Upper lobe of right lung (tissue), 1 donor: ENCODE data around the gene CEMIP2. TPM values are rescaled to one million over a fixed set of nuclear protein-coding genes. Genes with fewer than 3 reads are reported as not detected.

Experiments used
- ATAC-seq: fragments of 200-7000 bp; cut with Tn5 transposase; one replicate; pipeline ENCODE4 v1.9.1; 2020; ENCODE audit warnings: mild to moderate bottlenecking, moderate library complexity
- DNase-seq: peaks from one replicate; pipeline ENCODE4 v3.0.0-alpha.2; 2020
- H3K27ac ChIP-seq: fragments of 200-600 bp; one replicate; pipeline ENCODE4 v1.8.0; 2022
- H3K27me3 ChIP-seq: fragments of 200-600 bp; one replicate; pipeline ENCODE4 v1.8.0; 2022; ENCODE audit warnings: mild to moderate bottlenecking
- H3K36me3 ChIP-seq: fragments of 200-600 bp; one replicate; pipeline ENCODE4 v1.8.0; 2022
- H3K4me1 ChIP-seq: fragments of 200-600 bp; one replicate; pipeline ENCODE4 v1.8.0; 2022
- H3K4me3 ChIP-seq: fragments of 200-600 bp; one replicate; pipeline ENCODE4 v1.8.0; 2022; ENCODE audit warnings: mild to moderate bottlenecking
- H3K9me3 ChIP-seq: fragments of 200-600 bp; one replicate; pipeline ENCODE4 v1.8.0; 2022
- CTCF ChIP-seq: fragments of 200-600 bp; IDR thresholded peaks from one replicate; pipeline ENCODE4 v1.8.0; 2022; ENCODE audit warnings: antibody characterized with exemption
- intact Hi-C: fragments of 100-400 bp; cut with DNase I; formaldehyde crosslinking; loops from one replicate; pipeline ENCODE4 v1.11.0; 2022
- total RNA-seq: library from RNA; stranded (reverse); fragmentation: NEBNext Ultra II Directional; extraction: Animal tissue kit (Norgen Biotek cat#: 25700); gene quantifications from one replicate; pipeline ENCODE4 v1.2.1, GENCODE V29; 2021
- donor health status: DM: no; HTN: yes; CAD: no; lungs with severe emphysema.

The CEMIP2 gene
- total RNA-seq, 1 donor from 2014 or later = 219 TPM

- no peak overlapping the region for H3K27ac ChIP-seq
- H3K4me3 ChIP-seq = no peak overlapping the region
- no peaks in the 10 kb centered on the region for H3K4me1 ChIP-seq
- no peaks in the 10 kb centered on the region for H3K36me3 ChIP-seq
- intact Hi-C loops = no loop called here
- no peaks in the 10 kb centered on the region for H3K9me3 ChIP-seq
- DNase-seq (no peak), ATAC-seq (no peak)
- H3K27me3 ChIP-seq = no peaks in the 10 kb centered on the region
- TF ChIP-seq CTCF = no peak
Measured at GRCh38 chr9:71670121-71670520, 98.2 kb downstream of the CEMIP2 start.

DNA sequence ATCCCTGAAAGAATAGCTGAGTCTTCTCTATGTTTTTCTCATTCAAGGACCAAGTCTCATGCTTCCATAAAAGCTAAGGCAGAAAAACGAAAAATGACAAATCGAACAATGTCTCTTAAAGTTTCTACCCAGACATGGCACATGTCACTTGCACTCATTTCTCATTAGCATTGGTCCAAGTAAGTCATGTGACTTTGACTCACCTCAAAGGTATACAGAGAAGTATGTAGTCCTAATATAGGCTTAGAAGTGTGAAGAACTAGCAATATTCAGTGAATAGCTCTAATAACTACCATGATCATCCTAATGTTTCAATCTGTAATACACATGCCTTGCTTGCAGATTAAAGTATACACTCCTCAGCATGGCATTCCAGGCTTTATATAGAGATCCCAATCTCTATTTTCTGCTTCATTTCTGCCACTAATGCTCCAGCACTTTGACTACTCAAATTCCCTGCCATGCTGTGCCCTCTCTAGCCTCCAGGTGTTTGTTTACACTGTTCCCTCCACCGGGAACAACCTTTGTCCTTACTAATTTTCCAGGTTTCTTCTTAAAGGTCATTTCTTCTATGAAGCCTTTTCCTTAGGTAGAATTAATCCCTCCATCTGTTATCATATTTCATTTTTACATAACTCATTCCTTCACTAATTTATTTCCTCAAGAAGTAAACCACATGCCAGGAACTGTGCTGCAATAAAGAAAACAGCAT lies 98.9 kb downstream of the CEMIP2 start:
- Histone ChIP-seq H3K27me3 (no peaks in the 10 kb centered on the region), H3K4me3 (no peak overlapping the region), H3K4me1 (peaks cover 3% of the 10 kb centered on the region), H3K27ac (no peak overlapping the region), H3K36me3 (no peaks in the 10 kb centered on the region), H3K9me3 (no peaks in the 10 kb centered on the region)
- intact Hi-C loops = no loop called here
- TF ChIP-seq CTCF = no peak
- DNase-seq (no peak), ATAC-seq (no peak)

- no peak for TF ChIP-seq CTCF
- H3K4me1 ChIP-seq = peaks cover 5% of the 10 kb centered on the region
Measured at GRCh38 chr9:71668717-71669116, 99.6 kb downstream of the CEMIP2 start.

DNA sequence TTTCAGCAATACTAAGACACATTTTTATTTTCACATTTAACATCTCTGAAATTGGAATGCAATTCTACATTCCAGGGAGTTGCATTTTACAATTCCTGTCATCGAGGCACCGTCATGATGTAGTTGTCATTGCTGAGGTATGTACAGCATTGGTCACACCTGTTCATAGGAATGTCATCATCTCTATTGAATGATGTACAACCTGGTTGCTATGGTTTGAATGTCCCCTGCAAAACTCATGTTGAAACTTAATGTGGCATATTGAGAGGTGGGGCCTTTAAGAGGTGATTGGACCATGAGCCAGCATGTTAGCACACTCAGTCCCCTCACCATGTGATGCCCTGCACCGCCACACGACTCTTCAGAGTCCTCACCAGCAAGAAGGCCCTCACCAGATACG lies 103.1 kb downstream of the CEMIP2 start:
- Histone ChIP-seq H3K4me1 (peaks cover 11% of the 10 kb centered on the region), H3K27ac (no peak overlapping the region), H3K36me3 (no peaks in the 10 kb centered on the region), H3K9me3 (no peaks in the 10 kb centered on the region), H3K4me3 (no peak overlapping the region), H3K27me3 (no peaks in the 10 kb centered on the region)
- intact Hi-C loops = no loop called here
- DNase-seq (no peak), ATAC-seq (peak; percentile 30)
- TF ChIP-seq CTCF = no peak

More at GRCh38 chr9:71668717-71669116, 99.6 kb downstream of the CEMIP2 start:
- DNase-seq = no peak
- no peaks in the 10 kb centered on the region for H3K36me3 ChIP-seq
- intact Hi-C loops = no loop called here
- no peak overlapping the region for H3K4me3 ChIP-seq
- no peak overlapping the region for H3K27ac ChIP-seq
- ATAC-seq = no peak
- H3K27me3 ChIP-seq = no peaks in the 10 kb centered on the region
- H3K9me3 ChIP-seq = no peaks in the 10 kb centered on the region

- intact Hi-C loops = no loop called here
- H3K4me3 ChIP-seq = no peak overlapping the region
Measured at GRCh38 chr9:71664566-71664965, 103.7 kb downstream of the CEMIP2 start.

More at GRCh38 chr9:71664566-71664965, 103.7 kb downstream of the CEMIP2 start:
- peak overlapping the region; percentile 20 for H3K27ac ChIP-seq
- no peak for DNase-seq
- TF ChIP-seq CTCF = no peak
- no peaks in the 10 kb centered on the region for H3K9me3 ChIP-seq
- ATAC-seq = no peak
- H3K4me1 ChIP-seq = peaks cover 11% of the 10 kb centered on the region
- no peaks in the 10 kb centered on the region for H3K27me3 ChIP-seq
- no peaks in the 10 kb centered on the region for H3K36me3 ChIP-seq
